Thoracic aorta endothelial cell (primary cell): Measurements from ENCODE around the gene ZNF181. TPM values are rescaled to one million over a fixed set of nuclear protein-coding genes. Genes with fewer than 3 reads are reported as not detected.

ENCODE experiments used
- total RNA-seq: library from RNA; depleted of rRNA; stranded (reverse); fragments of >200 nt; gene quantifications from 2 replicates; pipeline ENCODE4 v1.2.3, GENCODE V29; 2012

ZNF181 gene
- total RNA-seq, result 11.0 and 12.9 TPM in 2 replicates

DNA sequence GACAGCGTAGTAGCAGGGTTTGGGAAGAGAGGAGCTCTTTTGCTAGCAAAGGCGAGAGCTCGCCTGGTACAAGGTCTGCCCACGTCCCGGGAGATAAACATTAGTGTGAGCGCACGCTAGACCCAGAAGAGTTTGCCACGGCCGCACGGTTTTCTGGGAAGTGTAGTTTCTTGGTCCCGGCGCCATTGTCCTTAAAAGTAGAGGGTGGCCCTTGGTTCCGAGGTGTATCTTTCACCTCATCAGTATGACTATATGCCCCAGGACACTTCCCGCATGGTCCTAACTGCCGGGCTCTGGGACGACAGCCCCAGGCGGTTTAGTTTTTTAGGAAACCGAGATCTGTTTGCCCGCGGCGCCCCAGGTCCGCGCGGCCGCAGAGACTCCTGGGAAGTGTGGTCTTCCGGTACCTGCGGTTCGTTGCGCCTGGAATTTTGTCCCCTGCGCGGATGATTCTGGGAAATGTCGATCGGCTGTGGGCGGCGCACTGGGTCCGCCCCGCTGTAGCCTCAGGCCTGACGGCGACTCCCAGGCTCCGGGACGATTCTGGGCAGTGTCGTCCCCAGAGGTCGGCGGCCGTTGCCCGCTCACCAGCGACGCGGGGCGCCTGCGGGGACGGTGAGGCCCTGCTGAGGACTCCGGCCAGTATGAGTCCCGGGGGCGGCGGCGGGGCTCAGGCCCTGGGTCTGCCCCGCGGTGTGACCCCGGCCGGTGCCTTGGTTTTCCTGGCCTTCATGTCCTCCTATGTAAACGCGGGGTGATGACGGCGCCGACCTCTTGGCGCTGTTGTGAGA is at the start of gene ZNF181:
Gene ZNF181, plus strand, starts transcription at position 498 of the 791 bp plus-strand sequence. CDS start 795 bp downstream, outside the sequence.

DNA sequence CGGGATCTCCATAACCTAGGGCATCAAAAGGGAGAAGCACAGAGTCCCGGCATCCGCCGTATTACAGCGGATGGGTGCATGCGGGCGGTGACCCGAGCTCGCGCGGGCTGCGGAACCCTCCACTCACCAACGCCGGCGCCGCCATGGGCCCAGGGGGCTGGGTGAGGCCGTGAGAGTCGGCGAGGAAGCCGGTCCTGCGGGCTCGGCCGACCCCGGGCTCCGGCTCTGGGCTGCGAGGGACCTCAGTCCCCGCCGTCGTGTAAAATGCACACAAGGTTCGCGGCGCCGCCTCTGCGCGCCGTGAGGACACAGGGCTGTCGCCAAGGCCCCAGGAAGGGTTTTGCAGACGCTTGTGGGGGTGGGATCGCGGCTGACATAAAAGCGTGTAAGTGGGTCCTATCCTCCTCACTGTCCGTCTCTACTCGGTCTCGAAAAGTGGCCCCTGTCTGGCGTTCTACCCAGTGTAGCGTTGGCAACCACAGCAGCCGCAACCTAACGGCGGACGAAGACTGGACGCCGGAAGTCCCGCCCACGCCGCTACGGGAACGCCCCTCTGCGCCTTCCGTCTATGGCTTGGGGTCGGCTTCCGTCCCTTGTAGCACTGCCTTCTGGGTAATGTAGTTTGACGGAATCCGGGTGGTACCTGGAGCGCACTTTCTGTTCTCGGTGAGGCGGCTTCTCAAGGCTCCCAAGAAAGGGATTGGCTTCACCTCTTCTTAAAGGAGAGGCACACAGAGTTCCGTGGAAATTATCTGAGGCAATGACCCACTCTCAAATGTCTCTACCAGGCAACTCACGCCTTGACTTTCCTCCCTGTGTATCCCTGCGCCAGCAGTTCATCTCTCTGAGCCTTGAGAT is 38.9 kb downstream of the ZNF181 start, which contains the start of gene ZNF599:
Gene ZNF599, minus strand, starts transcription at position 519 of the 858 bp plus-strand sequence. Its CDS starts 374 bp downstream, at position 145.

Other genes starting within 250 kb of the ZNF181 start
- under 0.01 and 0.07 TPM in 2 replicates for gene SCGB2B2, start 57.1 kb upstream of the ZNF181 start, total RNA-seq
- 18.2 and 22.1 TPM in 2 replicates for gene ZNF302, start 56.6 kb upstream of the ZNF181 start, total RNA-seq
- 4.8 and 5.2 TPM in 2 replicates for gene ZNF599, start 39.0 kb downstream of the ZNF181 start, total RNA-seq
- gene ZNF30, start 192.7 kb downstream of the ZNF181 start, total RNA-seq, result 4.0 and 4.5 TPM in 2 replicates
- 24.3 and 30.2 TPM in 2 replicates for gene ZNF792, start 230.0 kb downstream of the ZNF181 start, total RNA-seq